Measurements from ENCODE around the gene SSBP3. TPM values are rescaled to one million over a fixed set of nuclear protein-coding genes. Genes with fewer than 3 reads are reported as not detected.

The SSBP3 gene
- total and polyA plus RNA-seq, 9 of the 15 experiments (the other 6 are each of a cell fraction or from before 2014, with no cell fraction given), result 8.7 to 108 (median 33.8) TPM

DNA sequence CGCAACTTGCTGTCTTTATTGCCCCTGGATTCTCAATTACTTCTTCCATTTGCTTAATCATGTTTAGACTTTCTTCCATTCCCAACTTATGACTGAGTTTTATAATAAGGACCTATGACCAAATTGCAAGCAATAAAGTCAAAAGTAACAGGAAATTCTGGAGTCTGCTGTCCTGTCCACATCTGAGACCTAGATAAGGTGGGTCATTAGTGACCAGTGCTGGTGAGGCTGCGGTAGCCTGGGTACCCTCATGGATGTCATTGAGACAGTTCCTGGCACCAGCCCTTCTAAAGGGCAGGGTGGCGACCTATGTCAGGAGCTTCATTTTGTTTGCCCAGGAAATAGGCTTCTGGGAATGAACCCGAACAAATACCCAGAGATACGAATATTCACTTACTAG, 30.6 kb upstream of the SSBP3 start (continued):
- TF ChIP-seq, protein P1, sequence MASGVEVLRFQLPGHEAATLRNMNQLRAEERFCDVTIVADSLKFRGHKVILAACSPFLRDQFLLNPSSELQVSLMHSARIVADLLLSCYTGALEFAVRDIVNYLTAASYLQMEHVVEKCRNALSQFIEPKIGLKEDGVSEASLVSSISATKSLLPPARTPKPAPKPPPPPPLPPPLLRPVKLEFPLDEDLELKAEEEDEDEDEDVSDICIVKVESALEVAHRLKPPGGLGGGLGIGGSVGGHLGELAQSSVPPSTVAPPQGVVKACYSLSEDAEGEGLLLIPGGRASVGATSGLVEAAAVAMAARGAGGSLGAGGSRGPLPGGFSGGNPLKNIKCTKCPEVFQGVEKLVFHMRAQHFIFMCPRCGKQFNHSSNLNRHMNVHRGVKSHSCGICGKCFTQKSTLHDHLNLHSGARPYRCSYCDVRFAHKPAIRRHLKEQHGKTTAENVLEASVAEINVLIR (CRISPR knock-in tag; IDR thresholded peaks at IDR 0.05), result no peak
- TF ChIP-seq, protein P2, sequence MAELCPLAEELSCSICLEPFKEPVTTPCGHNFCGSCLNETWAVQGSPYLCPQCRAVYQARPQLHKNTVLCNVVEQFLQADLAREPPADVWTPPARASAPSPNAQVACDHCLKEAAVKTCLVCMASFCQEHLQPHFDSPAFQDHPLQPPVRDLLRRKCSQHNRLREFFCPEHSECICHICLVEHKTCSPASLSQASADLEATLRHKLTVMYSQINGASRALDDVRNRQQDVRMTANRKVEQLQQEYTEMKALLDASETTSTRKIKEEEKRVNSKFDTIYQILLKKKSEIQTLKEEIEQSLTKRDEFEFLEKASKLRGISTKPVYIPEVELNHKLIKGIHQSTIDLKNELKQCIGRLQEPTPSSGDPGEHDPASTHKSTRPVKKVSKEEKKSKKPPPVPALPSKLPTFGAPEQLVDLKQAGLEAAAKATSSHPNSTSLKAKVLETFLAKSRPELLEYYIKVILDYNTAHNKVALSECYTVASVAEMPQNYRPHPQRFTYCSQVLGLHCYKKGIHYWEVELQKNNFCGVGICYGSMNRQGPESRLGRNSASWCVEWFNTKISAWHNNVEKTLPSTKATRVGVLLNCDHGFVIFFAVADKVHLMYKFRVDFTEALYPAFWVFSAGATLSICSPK (IDR thresholded peaks at IDR 0.05; ENCODE audit: borderline replicate concordance), result no peak
- TF ChIP-seq TAF9B (IDR thresholded peaks at IDR 0.05; ENCODE audit: partially characterized antibody) (no peak), NR1H2 (CRISPR knock-in tag; IDR thresholded peaks at IDR 0.05) (no peak), POLR3A (IDR thresholded peaks at IDR 0.05; ENCODE audit: borderline replicate concordance, extremely low read depth, insufficient read depth, insufficient read length) (no peak), BRD9 (IDR thresholded peaks at IDR 0.05; ENCODE audit: low read depth, partially characterized antibody) (no peak), TCF3 (CRISPR knock-in tag; IDR thresholded peaks at IDR 0.05) (no peak), GATA2 (CRISPR knock-in tag; IDR thresholded peaks at IDR 0.05) (no peak), POLR2B (IDR thresholded peaks at IDR 0.05; ENCODE audit: low read depth, partially characterized antibody) (no peak), MTA3 (IDR thresholded peaks at IDR 0.05; ENCODE audit: borderline replicate concordance) (no peak)
- TF ChIP-seq, protein P3, sequence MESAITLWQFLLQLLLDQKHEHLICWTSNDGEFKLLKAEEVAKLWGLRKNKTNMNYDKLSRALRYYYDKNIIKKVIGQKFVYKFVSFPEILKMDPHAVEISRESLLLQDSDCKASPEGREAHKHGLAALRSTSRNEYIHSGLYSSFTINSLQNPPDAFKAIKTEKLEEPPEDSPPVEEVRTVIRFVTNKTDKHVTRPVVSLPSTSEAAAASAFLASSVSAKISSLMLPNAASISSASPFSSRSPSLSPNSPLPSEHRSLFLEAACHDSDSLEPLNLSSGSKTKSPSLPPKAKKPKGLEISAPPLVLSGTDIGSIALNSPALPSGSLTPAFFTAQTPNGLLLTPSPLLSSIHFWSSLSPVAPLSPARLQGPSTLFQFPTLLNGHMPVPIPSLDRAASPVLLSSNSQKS (CRISPR knock-in tag; IDR thresholded peaks at IDR 0.05), result no peak
